ENCODE results near the gene ANXA2R. TPM values are rescaled to one million over a fixed set of nuclear protein-coding genes. Genes with fewer than 3 reads are reported as not detected.
A peak's percentile ranks its signal among the peaks of the same experiment; 100 is the strongest.

Gene ANXA2R
- total and polyA plus RNA-seq, 9 of the 15 experiments (the other 6 are each of a cell fraction or from before 2014, with no cell fraction given) = 2.1 to 4.8 (median 3.4) TPM

- TF ChIP-seq MGA (IDR thresholded peaks at IDR 0.05) = peak; percentile 46
- TF ChIP-seq, protein P1, sequence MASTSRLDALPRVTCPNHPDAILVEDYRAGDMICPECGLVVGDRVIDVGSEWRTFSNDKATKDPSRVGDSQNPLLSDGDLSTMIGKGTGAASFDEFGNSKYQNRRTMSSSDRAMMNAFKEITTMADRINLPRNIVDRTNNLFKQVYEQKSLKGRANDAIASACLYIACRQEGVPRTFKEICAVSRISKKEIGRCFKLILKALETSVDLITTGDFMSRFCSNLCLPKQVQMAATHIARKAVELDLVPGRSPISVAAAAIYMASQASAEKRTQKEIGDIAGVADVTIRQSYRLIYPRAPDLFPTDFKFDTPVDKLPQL (IDR thresholded peaks at IDR 0.05; ENCODE audit: extremely low read depth, insufficient read length) = peak; percentile 81
- TF ChIP-seq POLR3A (IDR thresholded peaks at IDR 0.05; ENCODE audit: borderline replicate concordance, extremely low read depth, insufficient read depth, insufficient read length) = no peak
- peak; percentile 42; the same call in 1 of the 2 replicates for TF ChIP-seq HDGF (IDR thresholded peaks at IDR 0.05)
- no peak for TF ChIP-seq RBM22 (IDR thresholded peaks at IDR 0.05; ENCODE audit: low read depth, low read length, poor library complexity, severe bottlenecking)
- TF ChIP-seq TARDBP (IDR thresholded peaks at IDR 0.05) = no peak
- TF ChIP-seq, protein P2, sequence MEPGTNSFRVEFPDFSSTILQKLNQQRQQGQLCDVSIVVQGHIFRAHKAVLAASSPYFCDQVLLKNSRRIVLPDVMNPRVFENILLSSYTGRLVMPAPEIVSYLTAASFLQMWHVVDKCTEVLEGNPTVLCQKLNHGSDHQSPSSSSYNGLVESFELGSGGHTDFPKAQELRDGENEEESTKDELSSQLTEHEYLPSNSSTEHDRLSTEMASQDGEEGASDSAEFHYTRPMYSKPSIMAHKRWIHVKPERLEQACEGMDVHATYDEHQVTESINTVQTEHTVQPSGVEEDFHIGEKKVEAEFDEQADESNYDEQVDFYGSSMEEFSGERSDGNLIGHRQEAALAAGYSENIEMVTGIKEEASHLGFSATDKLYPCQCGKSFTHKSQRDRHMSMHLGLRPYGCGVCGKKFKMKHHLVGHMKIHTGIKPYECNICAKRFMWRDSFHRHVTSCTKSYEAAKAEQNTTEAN (CRISPR knock-in tag; IDR thresholded peaks at IDR 0.05) = no peak
- TF ChIP-seq, protein P3, sequence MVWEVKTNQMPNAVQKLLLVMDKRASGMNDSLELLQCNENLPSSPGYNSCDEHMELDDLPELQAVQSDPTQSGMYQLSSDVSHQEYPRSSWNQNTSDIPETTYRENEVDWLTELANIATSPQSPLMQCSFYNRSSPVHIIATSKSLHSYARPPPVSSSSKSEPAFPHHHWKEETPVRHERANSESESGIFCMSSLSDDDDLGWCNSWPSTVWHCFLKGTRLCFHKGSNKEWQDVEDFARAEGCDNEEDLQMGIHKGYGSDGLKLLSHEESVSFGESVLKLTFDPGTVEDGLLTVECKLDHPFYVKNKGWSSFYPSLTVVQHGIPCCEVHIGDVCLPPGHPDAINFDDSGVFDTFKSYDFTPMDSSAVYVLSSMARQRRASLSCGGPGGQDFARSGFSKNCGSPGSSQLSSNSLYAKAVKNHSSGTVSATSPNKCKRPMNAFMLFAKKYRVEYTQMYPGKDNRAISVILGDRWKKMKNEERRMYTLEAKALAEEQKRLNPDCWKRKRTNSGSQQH (CRISPR knock-in tag; IDR thresholded peaks at IDR 0.05) = no peak
- TF ChIP-seq IFI16 (CRISPR knock-in tag; IDR thresholded peaks at IDR 0.05) = no peak
- no peak for TF ChIP-seq HNRNPH1 (optimal IDR thresholded peaks at IDR 0.05; ENCODE audit: low read depth, low read length)
Measured at GRCh38 chr5:43066799-43067741, 27.0 kb upstream of the ANXA2R start (continued).

All from K562 (cell line).